CD4-positive, alpha-beta T cell treated with Interleukin-6 for 4 hours (primary cell): ENCODE measurements around the gene GDAP1L1.

Experiments used
- DNase-seq: peaks from one replicate; pipeline ENCODE4 v3.0.0-alpha.2; 2020; ENCODE audit warnings: mixed read lengths

The GDAP1L1 gene

DNA sequence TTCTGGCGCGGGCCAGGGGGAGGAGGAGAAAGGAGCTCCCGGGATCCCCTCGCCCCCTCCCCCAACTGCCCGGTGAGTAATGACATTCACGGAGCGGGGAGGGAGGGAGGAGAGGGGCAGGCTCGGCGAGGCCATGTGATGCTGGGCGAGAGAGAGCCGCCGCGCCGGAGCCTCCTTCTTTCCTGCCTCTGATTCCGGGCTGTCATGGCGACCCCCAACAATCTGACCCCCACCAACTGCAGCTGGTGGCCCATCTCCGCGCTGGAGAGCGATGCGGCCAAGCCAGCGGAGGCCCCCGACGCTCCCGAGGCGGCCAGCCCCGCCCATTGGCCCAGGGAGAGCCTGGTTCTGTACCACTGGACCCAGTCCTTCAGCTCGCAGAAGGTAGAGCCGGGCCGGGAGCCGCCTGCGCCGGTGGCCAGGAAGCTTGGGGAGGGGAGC lies at the start of gene GDAP1L1:
Gene GDAP1L1, plus strand, starts transcription at position 178 of the 441 bp plus-strand sequence. Its CDS starts 27 bp downstream, at position 205.
- no peak for DNase-seq

DNA sequence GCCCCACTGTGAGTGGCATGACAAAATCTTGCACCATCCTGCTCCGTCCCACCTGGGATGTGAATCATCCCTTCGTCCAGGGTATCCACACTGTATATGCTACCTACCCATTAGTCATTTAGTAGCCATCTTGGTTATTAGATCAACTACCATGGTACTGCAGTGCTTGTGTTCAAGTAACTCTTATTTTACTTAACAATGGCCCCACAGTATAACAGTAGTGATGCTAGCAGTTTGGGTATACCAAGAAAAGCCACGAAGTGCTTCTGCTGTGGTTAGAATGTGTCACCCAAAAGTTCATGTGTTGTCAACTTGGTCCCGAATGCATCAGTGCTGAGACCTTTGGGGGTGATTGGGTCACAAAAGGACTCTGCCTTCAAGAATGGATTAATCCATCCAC lies 48.2 kb upstream of the GDAP1L1 start:
- no peak for DNase-seq

DNA sequence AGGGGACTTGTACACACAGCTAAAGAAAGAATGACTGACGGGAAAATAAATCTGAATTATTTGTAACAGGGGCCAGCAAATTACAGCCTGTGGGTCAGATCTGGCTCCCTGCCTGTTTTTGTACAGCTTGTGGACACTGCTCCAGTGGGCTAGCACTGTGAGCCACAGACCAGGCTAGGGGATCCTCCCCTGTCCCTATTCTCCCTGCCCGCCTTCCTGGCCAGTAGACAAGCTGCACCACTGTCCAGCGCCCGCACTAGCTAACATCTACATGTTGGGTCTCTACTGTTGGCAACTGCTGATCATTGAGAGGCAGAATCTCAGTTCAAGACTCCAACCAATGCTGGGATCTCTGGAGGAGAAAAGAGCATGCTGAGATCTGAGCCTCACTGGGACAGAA lies 47.2 kb upstream of the GDAP1L1 start:
- no peak for DNase-seq

DNA sequence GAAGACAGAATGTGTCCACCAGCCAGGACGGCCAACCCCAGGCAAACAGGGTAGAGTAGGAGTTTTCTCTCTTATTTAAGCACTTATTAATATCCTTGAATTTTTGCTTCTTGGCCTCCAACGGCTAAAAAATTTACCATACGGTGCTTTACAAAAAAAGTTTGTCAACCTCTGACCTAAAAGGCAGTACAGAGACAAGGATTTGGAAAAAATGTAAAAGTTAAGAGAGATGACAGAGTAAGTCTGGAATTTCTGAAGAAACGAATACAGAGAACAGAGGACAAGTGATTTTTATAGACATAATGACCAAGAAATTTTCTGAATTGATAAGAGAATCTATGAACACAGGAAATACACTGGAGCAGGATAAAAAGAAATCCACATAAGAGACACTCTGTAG lies 46.7 kb upstream of the GDAP1L1 start:
- DNase-seq: no peak

DNA sequence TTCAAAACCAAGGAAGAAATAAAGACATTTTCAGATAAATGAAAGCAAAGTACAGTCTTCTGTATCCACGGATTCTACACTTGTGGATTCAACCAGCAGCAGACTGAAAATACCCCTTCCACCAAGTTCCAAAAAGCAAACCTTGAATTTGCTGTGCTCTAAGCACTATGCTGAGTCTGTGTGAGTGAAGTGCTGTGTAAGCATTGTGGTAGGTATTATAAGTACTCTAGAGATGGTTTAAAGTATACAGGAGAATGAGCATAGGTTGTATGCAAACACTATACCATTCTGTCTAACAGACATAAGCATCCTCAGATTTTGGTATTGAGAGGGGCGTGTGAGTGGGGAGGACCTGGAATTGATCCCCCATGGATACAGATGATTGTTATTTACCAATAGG lies 46.1 kb upstream of the GDAP1L1 start:
- DNase-seq: no peak

DNA sequence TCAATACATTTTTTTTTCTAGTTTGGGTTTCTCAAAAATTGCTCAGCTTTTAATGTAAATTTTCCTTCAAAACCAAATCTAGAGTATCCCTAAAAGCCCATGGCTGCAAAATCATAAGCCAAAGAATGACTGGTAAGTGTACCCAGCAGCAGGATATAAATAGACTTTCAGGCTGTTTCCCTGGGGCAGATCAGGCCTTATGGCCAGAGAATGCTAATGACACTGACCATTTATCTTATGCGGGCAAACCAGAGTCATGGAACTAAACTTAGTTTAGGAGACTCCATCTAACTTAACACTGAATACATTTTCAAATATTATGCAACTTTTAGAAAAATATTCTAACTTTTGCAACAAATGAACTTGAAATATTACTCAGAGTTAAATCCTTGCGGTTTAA lies 43.9 kb upstream of the GDAP1L1 start:
- DNase-seq: no peak

DNA sequence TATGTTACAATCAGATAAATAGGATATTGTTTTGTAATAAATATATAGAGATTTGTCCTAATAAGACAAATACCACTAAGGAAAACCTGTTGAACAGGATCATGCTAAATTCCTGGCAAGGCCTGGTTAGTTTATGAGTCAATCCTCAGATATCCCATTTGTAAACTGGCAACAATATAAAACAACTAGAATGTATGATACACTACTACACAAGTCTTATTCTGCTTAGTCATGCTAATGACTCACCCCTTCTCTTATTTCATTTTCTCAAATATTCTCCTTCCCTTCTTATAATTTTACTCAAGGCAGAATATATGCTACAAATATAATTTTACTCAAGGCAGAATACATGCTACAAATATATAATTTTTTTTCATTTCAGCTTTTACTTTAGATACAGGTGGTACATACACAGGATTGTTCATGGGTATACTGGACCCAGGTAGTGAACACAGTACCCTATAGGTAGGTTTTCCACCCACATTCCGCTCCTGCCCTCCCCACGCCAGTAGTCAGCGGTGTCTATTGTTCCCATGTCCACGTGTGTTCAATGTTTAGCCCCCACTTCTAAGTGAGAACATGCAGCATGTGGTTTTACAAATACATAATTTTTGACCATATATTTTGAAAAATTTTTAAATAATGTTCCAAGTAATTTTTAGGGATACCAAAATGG lies 42.8 kb upstream of the GDAP1L1 start:
- DNase-seq: no peak

DNA sequence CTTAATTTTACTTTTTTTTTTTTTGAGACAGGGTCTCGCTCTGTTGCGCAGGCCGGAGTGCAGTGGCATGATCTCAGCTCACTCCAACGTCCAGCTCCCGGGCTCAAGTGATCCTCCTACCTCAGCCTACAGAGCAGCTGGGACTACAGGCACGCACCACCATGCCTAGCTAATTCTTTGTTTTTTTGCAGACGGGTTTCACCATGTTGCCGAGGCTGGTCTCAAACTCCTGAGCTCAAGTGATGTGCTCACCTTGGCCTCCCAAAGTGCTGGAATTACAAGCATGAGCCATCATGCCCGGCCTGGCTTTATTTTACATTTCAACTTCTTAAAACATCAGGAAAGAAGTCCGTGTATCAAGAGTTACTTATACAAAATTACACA lies 42.3 kb upstream of the GDAP1L1 start:
- DNase-seq: no peak

DNA sequence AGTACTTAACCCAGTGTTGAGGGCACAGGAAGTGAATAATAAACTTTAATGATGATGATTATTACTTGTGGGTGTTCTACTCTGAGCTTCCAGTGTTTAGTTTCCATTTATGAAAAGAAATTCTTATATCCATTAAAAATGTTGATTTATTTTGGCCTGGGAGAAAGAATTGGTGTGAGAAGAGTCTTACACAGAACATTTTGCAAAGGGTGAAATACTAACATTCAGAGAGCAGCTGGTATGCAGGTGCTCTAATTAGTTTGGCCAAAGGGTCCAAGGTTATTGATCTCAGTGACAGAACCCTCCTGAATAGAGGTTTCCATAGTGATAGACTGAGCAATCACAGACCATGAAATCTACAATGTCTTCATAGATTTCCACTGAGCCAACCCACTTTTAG lies 41.0 kb upstream of the GDAP1L1 start:
- no peak for DNase-seq

DNA sequence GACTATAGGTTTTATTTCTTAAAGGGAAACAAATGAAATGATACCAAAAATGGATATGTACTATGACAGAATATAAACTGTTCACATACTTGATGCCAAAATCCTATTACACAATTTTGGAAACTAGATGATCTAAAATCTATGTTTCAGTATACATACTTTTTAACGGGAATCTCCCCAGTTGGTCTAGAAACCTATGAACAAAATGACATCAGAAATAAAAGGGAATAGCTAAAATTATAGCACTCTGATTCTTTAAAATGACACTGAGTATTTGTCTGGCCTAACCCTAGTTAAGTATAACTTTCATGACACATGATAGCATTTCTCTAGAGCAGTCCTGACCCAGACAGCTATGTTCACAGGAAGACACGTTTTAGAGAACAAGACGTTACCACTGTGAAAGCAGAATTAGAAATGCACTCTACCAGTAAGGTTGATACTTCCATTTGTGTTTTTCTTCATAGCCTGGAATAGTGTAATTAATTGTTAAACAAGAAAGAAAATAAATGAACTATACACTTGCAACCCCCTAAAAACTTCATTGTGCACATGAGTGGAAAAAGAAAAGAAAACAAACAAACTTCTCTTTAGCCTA lies 39.9 kb upstream of the GDAP1L1 start:
- DNase-seq: no peak

DNA sequence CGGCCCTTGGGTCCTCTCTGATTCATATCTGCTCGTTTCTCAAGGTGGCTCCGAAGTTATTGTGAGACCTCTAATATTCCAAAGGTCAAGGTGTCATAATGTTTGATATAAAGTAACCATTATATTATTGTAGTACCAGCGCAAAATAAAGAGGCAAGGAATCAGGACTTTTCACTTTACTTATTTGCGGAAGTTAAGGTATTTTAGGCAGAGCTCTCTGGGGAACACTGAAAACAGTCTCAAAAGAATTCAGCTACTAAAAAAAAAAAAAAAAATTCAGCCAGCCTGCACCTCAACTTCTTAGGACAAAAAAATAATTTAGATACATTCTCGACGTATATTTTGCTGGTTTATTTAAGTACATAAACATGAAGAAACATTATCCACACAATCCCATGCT lies 38.9 kb upstream of the GDAP1L1 start:
- DNase-seq: no peak

DNA sequence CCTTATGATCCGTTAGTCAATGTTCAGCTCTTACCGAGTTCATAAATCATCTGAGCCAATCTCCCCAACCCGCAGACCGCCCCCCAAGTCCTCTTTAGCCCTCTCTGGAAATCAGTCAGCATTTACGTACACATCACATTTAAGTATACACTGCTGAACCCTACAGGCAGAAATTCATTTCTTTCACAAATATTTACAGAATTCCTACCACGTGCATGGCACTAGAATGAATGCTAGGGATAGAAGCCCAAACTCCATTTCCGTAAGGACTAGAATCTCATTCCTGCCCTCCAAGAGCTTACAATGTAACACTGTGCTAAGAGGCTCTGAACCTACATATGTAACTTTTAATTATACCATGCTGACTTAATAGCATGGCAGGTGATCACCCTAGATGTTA lies 38.3 kb upstream of the GDAP1L1 start:
- no peak for DNase-seq

DNA sequence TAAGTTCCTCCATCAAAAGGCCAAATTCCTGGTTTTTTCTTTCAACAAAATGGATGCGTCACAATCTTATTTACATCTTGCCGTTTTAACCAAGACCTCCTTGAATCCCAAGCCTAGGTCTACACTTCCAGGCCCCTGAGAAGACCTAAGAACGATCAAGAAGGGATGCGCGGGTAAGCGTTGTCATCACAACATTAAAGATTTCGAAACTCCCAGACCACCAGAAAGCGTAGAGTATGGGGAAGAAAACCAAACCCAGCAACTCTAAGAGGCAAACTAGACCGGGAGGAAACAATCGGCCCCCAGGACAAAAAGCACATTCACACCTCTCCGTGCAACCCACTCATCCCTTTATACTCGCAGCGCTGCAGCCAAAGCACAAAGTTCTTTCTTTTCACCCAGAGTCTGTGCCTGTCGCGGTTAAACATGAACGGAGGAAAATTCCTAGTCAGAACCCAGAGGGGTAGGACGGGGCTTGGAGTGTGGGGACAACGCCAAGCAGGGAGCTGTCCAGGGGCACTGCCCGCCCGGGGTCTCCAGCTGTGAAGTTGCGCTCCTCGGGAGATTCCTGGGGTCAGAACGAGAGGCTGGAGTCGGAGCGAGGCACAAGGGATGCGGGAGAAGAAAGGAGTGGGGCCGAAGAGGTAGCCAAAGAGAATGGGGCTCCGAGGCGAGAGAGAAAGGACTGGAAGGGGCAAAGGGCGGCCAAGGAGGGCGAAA lies 37.3 kb upstream of the GDAP1L1 start:
- DNase-seq: no peak

DNA sequence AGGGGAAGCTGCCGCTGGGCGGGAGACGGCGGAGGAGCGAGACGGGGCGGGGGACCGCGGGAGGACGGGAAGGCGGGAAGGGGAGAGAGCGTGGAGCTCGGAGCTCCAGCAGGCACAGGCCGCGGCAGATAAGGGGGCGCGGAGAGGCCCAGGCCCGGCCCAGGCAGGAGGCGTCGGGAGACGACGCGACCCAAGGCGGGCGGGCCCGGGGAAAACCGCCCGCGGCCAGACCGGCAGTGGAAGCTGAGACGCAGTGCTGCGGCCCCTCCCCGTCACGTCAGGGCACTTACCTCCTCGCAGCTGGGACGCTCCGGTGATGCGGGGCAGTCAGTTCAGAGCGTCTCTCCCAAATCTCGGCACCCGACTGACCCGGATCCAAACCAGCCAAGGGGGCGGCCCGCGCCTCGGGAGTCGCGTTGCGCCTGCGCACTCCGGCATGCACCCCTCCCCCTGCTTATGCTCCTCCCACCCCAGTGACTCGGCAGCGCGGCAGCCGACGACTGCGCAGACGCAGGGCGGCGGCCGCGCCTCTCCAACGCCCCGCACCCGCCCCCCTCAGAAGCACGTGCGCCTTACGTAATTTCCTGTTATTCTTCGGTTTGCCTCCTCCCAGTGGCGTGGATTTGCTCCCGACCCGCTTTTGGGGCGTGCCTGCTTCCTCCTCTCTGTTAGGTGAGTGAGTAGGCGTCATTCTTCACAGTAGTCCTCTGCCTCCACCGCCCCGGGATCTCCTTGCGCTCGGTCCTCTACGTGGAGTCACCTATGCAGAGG lies 36.5 kb upstream of the GDAP1L1 start, which contains the start of gene OSER1:
Gene OSER1, minus strand, starts transcription at position 366 of the 771 bp plus-strand sequence. CDS start 3,814 bp downstream, outside the sequence.
- DNase-seq: peak; percentile 96

DNA sequence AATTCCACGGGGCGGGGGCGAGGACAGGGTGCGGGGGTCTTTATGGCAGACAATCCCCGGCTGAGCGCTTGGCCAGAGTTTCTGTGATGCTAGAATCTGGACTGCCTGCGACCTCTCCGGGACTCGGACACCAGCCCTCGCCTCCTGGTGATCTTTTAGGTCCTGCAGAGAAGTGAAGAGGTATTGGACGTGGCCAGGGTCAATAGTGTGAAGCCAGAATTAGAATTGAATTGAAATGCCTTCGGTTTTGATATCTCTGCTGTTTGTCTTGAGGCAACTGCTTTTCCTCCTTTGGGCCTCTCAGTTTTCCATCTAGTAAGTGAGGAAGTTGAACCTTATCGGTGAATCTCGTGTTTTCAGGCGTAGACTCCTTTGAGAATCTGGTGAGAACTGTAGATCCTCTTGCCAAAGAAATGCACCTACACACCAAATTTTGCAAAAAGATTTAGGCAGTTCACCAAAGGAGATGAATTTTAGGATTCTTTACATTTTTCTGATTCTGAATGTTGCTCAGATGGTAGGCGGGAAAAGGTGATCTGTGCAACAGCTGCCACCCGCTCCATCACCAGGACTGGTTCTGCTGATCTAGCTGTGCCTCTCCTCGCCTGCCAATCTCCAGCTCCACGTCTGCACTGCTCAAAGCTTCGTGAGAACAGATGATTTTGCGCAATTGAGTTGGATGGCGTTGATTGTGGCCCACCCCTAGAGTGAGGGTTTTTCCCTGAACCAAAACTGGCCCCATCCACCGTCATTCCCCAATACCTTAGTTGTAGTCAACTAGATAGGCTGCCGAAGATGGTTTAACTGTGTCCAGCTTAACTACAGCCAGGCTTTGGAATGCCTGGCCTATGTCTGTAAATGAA lies 35.7 kb upstream of the GDAP1L1 start:
- no peak for DNase-seq

DNA sequence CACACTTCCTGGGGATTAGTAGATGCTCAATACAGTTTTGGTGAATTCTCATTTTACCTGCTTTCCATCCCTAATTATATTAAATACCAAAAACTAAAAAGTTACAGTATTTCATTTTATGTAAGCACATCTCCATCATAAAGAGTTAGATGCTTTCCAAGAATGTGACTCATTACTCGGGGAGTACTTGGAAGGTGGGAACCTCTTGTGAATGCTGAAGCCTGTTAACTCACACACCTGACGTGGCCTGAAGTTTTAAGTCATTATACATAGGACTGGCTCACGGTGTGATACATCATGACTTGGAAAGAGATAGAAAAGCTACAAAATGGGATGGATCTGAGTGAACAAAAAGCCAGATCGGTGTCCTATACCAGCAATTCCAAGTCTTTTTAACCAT lies 34.3 kb upstream of the GDAP1L1 start:
- no peak for DNase-seq

DNA sequence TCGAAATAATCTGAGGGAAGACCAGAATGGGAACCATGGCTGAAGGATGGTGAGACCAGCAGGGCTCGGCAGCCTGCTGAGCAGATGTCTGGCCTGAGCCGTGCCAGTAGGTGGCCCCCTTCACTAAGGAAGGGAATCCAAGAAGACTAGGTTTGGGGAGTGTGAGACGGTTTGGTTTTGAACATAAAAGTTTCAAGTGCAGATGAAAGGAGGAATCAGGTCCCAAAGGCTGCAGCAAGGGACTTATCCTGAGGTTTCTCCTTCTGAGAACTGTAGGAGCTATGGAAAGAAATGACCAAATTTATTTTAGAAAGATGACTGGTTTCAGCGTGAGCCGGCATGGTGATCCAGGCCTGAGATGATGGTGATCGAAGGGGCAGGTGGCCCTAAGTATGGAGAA lies 32.0 kb upstream of the GDAP1L1 start:
- DNase-seq: peak; percentile 84

DNA sequence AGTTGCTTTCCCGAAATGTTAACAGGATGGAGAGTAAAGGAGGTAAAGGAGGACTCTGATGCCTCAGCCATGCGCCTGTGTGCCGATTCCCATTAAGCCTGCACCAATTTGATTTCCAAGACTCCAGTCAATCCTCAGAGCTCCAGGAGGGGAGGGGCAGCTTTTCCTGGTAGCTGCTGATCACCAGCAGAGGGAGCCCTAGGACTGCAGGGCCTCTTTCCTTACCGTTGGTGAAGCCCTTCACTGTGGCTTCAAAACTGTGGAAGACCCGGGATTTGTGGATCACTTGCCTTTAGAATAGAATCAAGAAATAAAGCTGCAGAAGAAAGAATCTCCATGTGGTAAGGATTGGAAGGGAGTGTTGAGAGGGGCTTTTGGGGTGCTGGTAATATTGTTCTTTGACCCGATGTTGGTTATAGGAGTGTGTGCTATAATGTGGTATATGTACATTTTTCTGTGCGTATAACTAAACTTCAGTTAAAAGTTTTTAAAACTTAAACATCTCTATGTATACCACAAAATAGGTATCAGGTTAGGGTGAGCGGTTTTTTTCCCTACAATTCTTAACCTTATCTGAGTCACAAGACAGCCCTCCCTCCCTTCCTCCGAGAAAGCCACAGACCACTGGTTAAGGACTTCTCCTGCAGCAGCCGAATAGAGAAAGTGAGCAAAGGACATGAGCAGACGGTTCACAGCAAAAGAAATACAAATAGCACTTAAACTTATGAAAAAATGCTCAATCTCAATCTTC lies 29.6 kb upstream of the GDAP1L1 start:
- DNase-seq: peak; percentile 78

DNA sequence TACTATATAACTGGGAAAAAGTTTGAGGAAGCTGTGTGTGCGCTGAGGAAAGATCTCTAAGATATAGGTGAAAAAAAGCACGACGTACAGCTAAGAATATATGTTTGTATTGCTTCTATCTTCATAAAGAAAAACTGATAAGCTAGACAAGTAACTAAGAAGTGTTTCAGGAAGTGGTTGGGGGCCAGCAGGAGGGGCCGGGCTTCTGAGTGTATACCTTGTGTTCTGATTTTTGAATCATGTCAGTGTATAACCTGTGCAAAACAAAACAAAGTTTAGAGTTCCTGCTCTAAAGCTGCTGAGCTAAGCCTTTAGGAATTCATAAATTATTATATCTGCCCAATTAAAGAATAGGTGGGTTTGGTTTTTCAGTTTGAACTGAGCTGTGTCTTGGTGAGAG lies 28.7 kb upstream of the GDAP1L1 start:
- DNase-seq: peak; percentile 80

DNA sequence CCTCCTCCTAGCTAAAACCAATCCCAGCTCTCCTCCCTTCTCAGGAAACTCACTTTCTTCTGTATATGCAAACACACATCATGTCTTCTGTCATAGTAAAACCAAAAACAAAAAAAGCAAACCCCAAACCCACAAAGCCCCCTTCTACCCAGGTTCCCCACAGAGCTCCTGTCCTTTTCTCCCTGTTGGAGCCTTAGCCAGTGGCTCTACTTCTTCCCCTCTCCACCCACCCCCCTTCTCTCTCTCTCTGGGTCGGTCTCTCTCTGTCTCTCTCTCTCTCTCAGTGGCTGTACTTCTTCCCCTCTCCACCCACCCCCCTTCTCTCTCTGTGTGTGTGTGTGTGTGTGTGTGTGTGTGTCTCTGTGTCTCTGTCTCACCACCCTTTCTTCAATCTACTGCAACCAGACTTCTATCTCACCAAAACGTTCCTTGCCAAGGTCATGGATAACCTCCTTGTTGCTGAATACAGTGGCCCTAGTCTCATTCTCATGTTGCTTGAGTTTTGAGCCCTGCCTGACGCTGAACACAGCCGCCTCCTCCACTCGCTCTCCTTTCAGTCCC lies 27.9 kb upstream of the GDAP1L1 start:
- peak; percentile 66 for DNase-seq

DNA sequence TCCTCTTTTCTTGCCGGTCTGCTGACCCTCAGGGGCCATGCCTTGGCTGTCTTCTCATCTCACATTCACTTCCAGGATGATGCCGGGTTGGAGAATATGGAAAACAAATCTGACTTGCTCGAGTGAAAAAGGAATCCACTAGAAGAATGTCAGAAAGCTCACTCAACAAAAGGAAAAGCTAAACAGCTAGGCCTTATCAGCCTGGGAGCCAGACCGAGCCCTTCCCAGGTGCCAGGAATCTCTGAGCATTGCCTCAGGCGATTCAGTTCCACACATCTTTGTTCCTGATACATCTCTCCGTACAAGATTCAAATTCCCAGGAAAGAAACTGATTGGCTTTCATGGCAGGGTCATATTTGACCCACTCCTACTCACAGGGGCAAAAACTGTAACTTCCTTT lies 27.3 kb upstream of the GDAP1L1 start:
- no peak for DNase-seq
